Kidney (tissue), 14 donors: Measurements from ENCODE around the gene FAM204A. TPM values are rescaled to one million over a fixed set of nuclear protein-coding genes. Genes with fewer than 3 reads are reported as not detected.

Source experiments
- DNase-seq, 5 donors: peaks; one replicate each; pipeline ENCODE4 v3.0.0-alpha.2; 2013 to 2020
- FAIRE-seq: peaks from 2 replicates; lab custom pipeline; 2012; peaks lifted over from hg19 to GRCh38; lab: Jason Lieb, UNC
- H3K27ac ChIP-seq, 2 donors: one replicate each; pipeline ENCODE4 v1.7.0; 2013; ENCODE audit warnings: low read depth in 2 of 2, low read length in 2 of 2, inconsistent platforms in 1 of 2
- H3K27me3 ChIP-seq: one replicate; pipeline ENCODE4 v1.7.1; 2013; ENCODE audit warnings: low read length, inconsistent platforms; ENCODE audit not compliant: control insufficient read depth, insufficient read depth
- H3K36me3 ChIP-seq, 3 donors: one replicate each; pipeline versions ENCODE4 v1.7.0 to v1.7.1; 2013; ENCODE audit warnings: low read length in 3 of 3, control low read depth in 1 of 3, inconsistent platforms in 1 of 3; ENCODE audit not compliant: insufficient read depth in 3 of 3, control insufficient read depth in 2 of 3
- H3K4me1 ChIP-seq, 3 donors: one replicate each; pipeline versions ENCODE4 v1.7.0 to v1.7.1; 2013; ENCODE audit warnings: low read length in 3 of 3, inconsistent platforms in 1 of 3, low read depth in 1 of 3; ENCODE audit not compliant: control insufficient read depth in 2 of 3, insufficient read depth in 2 of 3
- H3K4me3 ChIP-seq, 3 donors: one replicate each; pipeline versions ENCODE4 v1.7.0 to v1.8.1; 2013; ENCODE audit warnings: low read length in 3 of 3, control low read depth in 1 of 3, inconsistent platforms in 1 of 3
- H3K9ac ChIP-seq, 3 donors: one replicate each; pipeline versions ENCODE4 v1.7.0 to v1.7.1; 2013; ENCODE audit warnings: low read length in 3 of 3, control low read depth in 1 of 3, inconsistent platforms in 1 of 3
- H3K9me3 ChIP-seq, 3 donors: one replicate each; pipeline versions ENCODE4 v1.7.0 to v1.7.1; 2013; ENCODE audit warnings: low read length in 3 of 3, control low read depth in 1 of 3, inconsistent platforms in 1 of 3; ENCODE audit not compliant: control insufficient read depth in 2 of 3, insufficient read depth in 1 of 3
- intact Hi-C: fragments of 100-400 bp; cut with DNase I; formaldehyde crosslinking; loops from one replicate; pipeline ENCODE4 v1.11.1; 2022
- polyA plus RNA-seq: library from polyadenylated mRNA; stranded (reverse); fragments of 350-450 nt; fragmentation: Illumina TruSeq; extraction: RNeasy Lipid Tissue Mini Kit (QIAGEN cat#74804); gene quantifications from one replicate; pipeline ENCODE4 v1.2.3, GENCODE V29; 2014; ENCODE audit warnings: low read depth, low replicate concordance; ENCODE audit not compliant: insufficient read depth
- total RNA-seq: library from RNA; stranded (reverse); fragmentation: NEBNext Ultra II Directional; extraction: Animal tissue kit (Norgen Biotek cat#: 25700); gene quantifications from one replicate; pipeline ENCODE4 v1.2.1, GENCODE V29; 2021
- TF ChIP-seq, protein P1 (sequence below): IDR thresholded peaks from 3 replicates; pipeline ENCODE4 v1.5.1; 2012; ENCODE audit warnings: mild to moderate bottlenecking, moderate library complexity, borderline replicate concordance; ENCODE audit not compliant: insufficient read depth; ENCODE audit errors: extremely low read depth
- donor health status: control.
- donor health status: control.
- donor health status: control.
- donor health status: control.
- donor health status: control.
- donor health status: DM: yes; HTN: yes; CAD: no.
- donor health status: Normal renal cell carcinoma (clear cell type).

Gene FAM204A
- total and polyA plus RNA-seq, 2 donors from 2014 or later, result 40.2 to 70.6 TPM

DNA sequence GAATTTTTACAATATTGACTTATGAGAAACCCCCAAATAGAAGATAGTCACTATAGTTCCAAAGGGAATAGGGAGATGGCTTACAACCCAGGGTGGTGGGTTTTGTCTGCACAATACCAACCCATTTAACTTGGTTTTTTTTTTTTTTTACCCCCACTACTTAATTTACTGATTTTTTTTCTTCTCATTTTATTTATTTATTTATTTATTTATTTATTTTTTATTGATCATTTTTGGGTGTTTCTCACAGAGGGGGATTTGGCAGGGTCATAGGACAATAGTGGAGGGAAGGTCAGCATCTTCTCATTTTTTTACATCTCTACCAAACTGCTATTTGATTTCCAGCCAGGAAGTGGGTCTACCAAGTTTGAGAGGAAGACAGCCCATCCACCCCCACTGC, 77.9 kb downstream of the FAM204A start:
- TF ChIP-seq, protein P1, sequence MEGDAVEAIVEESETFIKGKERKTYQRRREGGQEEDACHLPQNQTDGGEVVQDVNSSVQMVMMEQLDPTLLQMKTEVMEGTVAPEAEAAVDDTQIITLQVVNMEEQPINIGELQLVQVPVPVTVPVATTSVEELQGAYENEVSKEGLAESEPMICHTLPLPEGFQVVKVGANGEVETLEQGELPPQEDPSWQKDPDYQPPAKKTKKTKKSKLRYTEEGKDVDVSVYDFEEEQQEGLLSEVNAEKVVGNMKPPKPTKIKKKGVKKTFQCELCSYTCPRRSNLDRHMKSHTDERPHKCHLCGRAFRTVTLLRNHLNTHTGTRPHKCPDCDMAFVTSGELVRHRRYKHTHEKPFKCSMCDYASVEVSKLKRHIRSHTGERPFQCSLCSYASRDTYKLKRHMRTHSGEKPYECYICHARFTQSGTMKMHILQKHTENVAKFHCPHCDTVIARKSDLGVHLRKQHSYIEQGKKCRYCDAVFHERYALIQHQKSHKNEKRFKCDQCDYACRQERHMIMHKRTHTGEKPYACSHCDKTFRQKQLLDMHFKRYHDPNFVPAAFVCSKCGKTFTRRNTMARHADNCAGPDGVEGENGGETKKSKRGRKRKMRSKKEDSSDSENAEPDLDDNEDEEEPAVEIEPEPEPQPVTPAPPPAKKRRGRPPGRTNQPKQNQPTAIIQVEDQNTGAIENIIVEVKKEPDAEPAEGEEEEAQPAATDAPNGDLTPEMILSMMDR, result no peak
- no peak overlapping the region for H3K4me3 ChIP-seq
- no peaks in the 10 kb centered on the region for H3K27me3 ChIP-seq
- no peak for FAIRE-seq
- no peaks in the 10 kb centered on the region for H3K4me1 ChIP-seq
- no peaks in the 10 kb centered on the region for H3K9me3 ChIP-seq
- no peaks in the 10 kb centered on the region for H3K36me3 ChIP-seq
- no peak overlapping the region for H3K9ac ChIP-seq
- intact Hi-C loops, result no loop called here
- no peak for DNase-seq
- no peak overlapping the region for H3K27ac ChIP-seq

- DNase-seq (no peak), FAIRE-seq (no peak)
- Histone ChIP-seq H3K4me3 (no peak overlapping the region), H3K27me3 (no peaks in the 10 kb centered on the region), H3K27ac (no peak overlapping the region), H3K4me1 (no peaks in the 10 kb centered on the region), H3K36me3 (no peaks in the 10 kb centered on the region), H3K9me3 (no peaks in the 10 kb centered on the region), H3K9ac (no peak overlapping the region)
- intact Hi-C loops, result no loop called here
- TF ChIP-seq, protein P1, result no peak
Measured at GRCh38 chr10:118262538-118262937, 79.6 kb downstream of the FAM204A start.

DNA sequence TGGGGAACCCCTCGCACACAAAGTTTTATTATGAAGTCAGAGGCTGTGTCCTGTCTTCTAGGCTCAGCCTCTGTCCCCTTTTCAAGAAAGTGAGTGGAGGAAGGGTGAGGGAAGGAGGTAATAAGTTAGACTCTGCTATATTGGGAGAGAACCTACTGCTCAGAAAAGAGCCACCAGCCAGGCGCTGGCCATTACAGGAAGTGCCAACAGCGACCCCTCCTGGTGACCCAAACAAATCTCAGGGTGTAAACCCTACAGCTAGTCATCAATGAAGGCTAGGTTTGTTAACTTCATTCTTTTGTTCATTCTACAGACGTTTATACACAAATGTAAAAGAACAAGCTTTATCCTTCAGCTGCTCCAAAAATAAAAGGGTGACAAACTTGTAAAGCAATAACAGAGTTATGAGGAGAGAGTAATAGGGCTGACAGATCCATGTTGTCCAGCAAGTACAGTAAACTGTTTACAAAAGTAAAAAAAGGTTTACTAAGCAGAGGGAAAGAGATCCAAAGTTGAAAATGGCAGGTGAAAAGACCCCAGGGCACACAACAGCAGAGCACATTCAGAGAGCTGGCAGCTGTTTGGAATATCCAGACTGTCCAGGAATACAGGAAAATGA, 82.7 kb downstream of the FAM204A start:
- no peak for FAIRE-seq

More for the DNA sequence above, 82.7 kb downstream of the FAM204A start:
- Histone ChIP-seq H3K9me3 (no peaks in the 10 kb centered on the region), H3K4me1 (peaks cover 0 to 2% (median 0%) of the 10 kb centered on the region in 3 donors), H3K27ac (no peak overlapping the region), H3K36me3 (no peaks in the 10 kb centered on the region), H3K4me3 (peak overlapping the region in 1 of 3 donors; percentile 16), H3K9ac (no peak overlapping the region), H3K27me3 (no peaks in the 10 kb centered on the region)
- peak in 4 of 5 donors; percentile 64 to 72 (median 70) for DNase-seq
- TF ChIP-seq, protein P1, result peak; percentile 64
- intact Hi-C loops, result no loop called here
